ENCODE measurements around the gene INCENP. TPM values are rescaled to one million over a fixed set of nuclear protein-coding genes. Genes with fewer than 3 reads are reported as not detected.

Gene INCENP
- total RNA-seq, 2 donors from 2014 or later: 15.9 to 22.3 TPM

- H3K27ac Mint-ChIP-seq: no peak overlapping the region
- no peak for DNase-seq
- H3K4me1 Mint-ChIP-seq: peaks cover 31% of the 10 kb centered on the region
Observed at GRCh38 chr11:62127941-62128770, 4.3 kb downstream of the INCENP start.

GRCh38 chr11:62128835-62129234, 5.0 kb downstream of the INCENP start:
- no peak for DNase-seq
- Mint-ChIP-seq H3K27ac (no peak overlapping the region), H3K4me1 (peaks cover 31% of the 10 kb centered on the region), H3K4me3 (no peak overlapping the region), H3K27me3 (no peaks in the 10 kb centered on the region), H3K36me3 (ENCODE audit: low read depth) (peaks cover 8% of the 10 kb centered on the region)
- H3K9me3 ChIP-seq (ENCODE audit: control insufficient read depth, low read length, poor library complexity, severe bottlenecking): no peaks in the 10 kb centered on the region
- ATAC-seq: no peak

More at GRCh38 chr11:62127941-62128770, 4.3 kb downstream of the INCENP start:
- peaks cover 8% of the 10 kb centered on the region for H3K36me3 Mint-ChIP-seq (ENCODE audit: low read depth)
- no peaks in the 10 kb centered on the region for H3K9me3 ChIP-seq (ENCODE audit: control insufficient read depth, low read length, poor library complexity, severe bottlenecking)
- H3K27me3 Mint-ChIP-seq: no peaks in the 10 kb centered on the region
- no peak overlapping the region for H3K4me3 Mint-ChIP-seq
- no peak for ATAC-seq

GRCh38 chr11:62129590-62130282, 5.9 kb downstream of the INCENP start:
- DNase-seq: no peak
- H3K4me3 Mint-ChIP-seq: no peak overlapping the region
- no peaks in the 10 kb centered on the region for H3K9me3 ChIP-seq (ENCODE audit: control insufficient read depth, low read length, poor library complexity, severe bottlenecking)
- H3K36me3 Mint-ChIP-seq (ENCODE audit: low read depth): peaks cover 8% of the 10 kb centered on the region
- H3K4me1 Mint-ChIP-seq: peaks cover 31% of the 10 kb centered on the region
- H3K27ac Mint-ChIP-seq: no peak overlapping the region
- no peaks in the 10 kb centered on the region for H3K27me3 Mint-ChIP-seq
- ATAC-seq: no peak

- no peaks in the 10 kb centered on the region for H3K27me3 Mint-ChIP-seq
- no peak for ATAC-seq
- peaks cover 24% of the 10 kb centered on the region for H3K4me1 Mint-ChIP-seq
- H3K9me3 ChIP-seq (ENCODE audit: control insufficient read depth, low read length, poor library complexity, severe bottlenecking): no peaks in the 10 kb centered on the region
- peaks cover 8% of the 10 kb centered on the region for H3K36me3 Mint-ChIP-seq (ENCODE audit: low read depth)
- no peak overlapping the region for H3K27ac Mint-ChIP-seq
- H3K4me3 Mint-ChIP-seq: no peak overlapping the region
- no peak for DNase-seq
Observed at GRCh38 chr11:62130283-62131169, 6.7 kb downstream of the INCENP start.

- no peak for ATAC-seq
- peaks cover 8% of the 10 kb centered on the region for H3K36me3 Mint-ChIP-seq (ENCODE audit: low read depth)
- H3K27ac Mint-ChIP-seq: no peak overlapping the region
Observed at GRCh38 chr11:62131170-62131464, 7.3 kb downstream of the INCENP start.

GRCh38 chr11:62132191-62132590, 8.4 kb downstream of the INCENP start:
- no peak overlapping the region for H3K27ac Mint-ChIP-seq
- H3K27me3 Mint-ChIP-seq: no peaks in the 10 kb centered on the region
- no peak for ATAC-seq
- H3K4me3 Mint-ChIP-seq: no peak overlapping the region
- H3K36me3 Mint-ChIP-seq (ENCODE audit: low read depth): peaks cover 8% of the 10 kb centered on the region
- DNase-seq: no peak
- H3K4me1 Mint-ChIP-seq: peaks cover 17% of the 10 kb centered on the region
- no peaks in the 10 kb centered on the region for H3K9me3 ChIP-seq (ENCODE audit: control insufficient read depth, low read length, poor library complexity, severe bottlenecking)

More at GRCh38 chr11:62131170-62131464, 7.3 kb downstream of the INCENP start:
- H3K9me3 ChIP-seq (ENCODE audit: control insufficient read depth, low read length, poor library complexity, severe bottlenecking): no peaks in the 10 kb centered on the region
- H3K27me3 Mint-ChIP-seq: no peaks in the 10 kb centered on the region
- peaks cover 20% of the 10 kb centered on the region for H3K4me1 Mint-ChIP-seq
- H3K4me3 Mint-ChIP-seq: no peak overlapping the region
- no peak for DNase-seq

GRCh38 chr11:62132689-62133293, 9.0 kb downstream of the INCENP start:
- H3K4me1 Mint-ChIP-seq: peaks cover 15% of the 10 kb centered on the region
- H3K4me3 Mint-ChIP-seq: no peak overlapping the region
- no peak for ATAC-seq
- DNase-seq: no peak
- H3K27ac Mint-ChIP-seq: no peak overlapping the region
- no peaks in the 10 kb centered on the region for H3K9me3 ChIP-seq (ENCODE audit: control insufficient read depth, low read length, poor library complexity, severe bottlenecking)
- H3K27me3 Mint-ChIP-seq: no peaks in the 10 kb centered on the region
- peaks cover 8% of the 10 kb centered on the region for H3K36me3 Mint-ChIP-seq (ENCODE audit: low read depth)

GRCh38 chr11:62133328-62134065, 9.7 kb downstream of the INCENP start:
- DNase-seq (no peak), ATAC-seq (no peak)
- H3K4me3 Mint-ChIP-seq: no peak overlapping the region

GRCh38 chr11:62137276-62137861, 13.6 kb downstream of the INCENP start:
- H3K36me3 Mint-ChIP-seq (ENCODE audit: low read depth): no peaks in the 10 kb centered on the region
- H3K4me3 Mint-ChIP-seq: no peak overlapping the region
- DNase-seq (no peak), ATAC-seq (no peak)
- peaks cover 10% of the 10 kb centered on the region for H3K4me1 Mint-ChIP-seq
- H3K27ac Mint-ChIP-seq: peak overlapping the region; percentile 16
- no peaks in the 10 kb centered on the region for H3K27me3 Mint-ChIP-seq
- no peaks in the 10 kb centered on the region for H3K9me3 ChIP-seq (ENCODE audit: control insufficient read depth, low read length, poor library complexity, severe bottlenecking)

More at GRCh38 chr11:62133328-62134065, 9.7 kb downstream of the INCENP start:
- no peaks in the 10 kb centered on the region for H3K9me3 ChIP-seq (ENCODE audit: control insufficient read depth, low read length, poor library complexity, severe bottlenecking)
- Mint-ChIP-seq H3K36me3 (ENCODE audit: low read depth) (peaks cover 8% of the 10 kb centered on the region), H3K4me1 (peaks cover 15% of the 10 kb centered on the region), H3K27me3 (no peaks in the 10 kb centered on the region), H3K27ac (peak overlapping the region; percentile 45)

- Mint-ChIP-seq H3K36me3 (ENCODE audit: low read depth) (no peaks in the 10 kb centered on the region), H3K4me3 (no peak overlapping the region), H3K27ac (no peak overlapping the region), H3K27me3 (no peaks in the 10 kb centered on the region), H3K4me1 (peaks cover 3% of the 10 kb centered on the region)
- ATAC-seq (no peak), DNase-seq (no peak)
- no peaks in the 10 kb centered on the region for H3K9me3 ChIP-seq (ENCODE audit: control insufficient read depth, low read length, poor library complexity, severe bottlenecking)
Observed at GRCh38 chr11:62137881-62138629, 14.2 kb downstream of the INCENP start.

GRCh38 chr11:62138630-62139425, 15.0 kb downstream of the INCENP start:
- Mint-ChIP-seq H3K36me3 (ENCODE audit: low read depth) (no peaks in the 10 kb centered on the region), H3K4me1 (peaks cover 2% of the 10 kb centered on the region), H3K4me3 (no peak overlapping the region), H3K27me3 (no peaks in the 10 kb centered on the region), H3K27ac (no peak overlapping the region)
- no peak for ATAC-seq
- H3K9me3 ChIP-seq (ENCODE audit: control insufficient read depth, low read length, poor library complexity, severe bottlenecking): no peaks in the 10 kb centered on the region
- DNase-seq: no peak

All from T-helper 17 cell (primary cell).